COR-L47 (cell line): ENCODE data around the gene CDK8.
"Not testable (repeated sequence)": the region's sequence is repeated elsewhere in the genome, so short reads cannot be mapped to it uniquely, and the experiment has no call there.

Experiments used
- DNase-seq: peaks from one replicate; lab custom pipeline; 2025; lab: John Stamatoyannopoulos, UW

CDK8 gene

GRCh38 chr13:26253787-26254582 is at the start of gene CDK8:
Gene CDK8, plus strand, starts transcription at chr13:26254129. Its CDS starts 513 bp downstream, at chr13:26254642.
- peak; percentile 98 for DNase-seq

- DNase-seq: no peak
Measured at GRCh38 chr13:26208287-26208686, 45.6 kb upstream of the CDK8 start.

- no peak for DNase-seq
Measured at GRCh38 chr13:26213345-26213744, 40.6 kb upstream of the CDK8 start.

GRCh38 chr13:26213982-26214381 is 39.9 kb upstream of the CDK8 start:
- no peak for DNase-seq

GRCh38 chr13:26216042-26216441 is 37.9 kb upstream of the CDK8 start:
- no peak for DNase-seq

- DNase-seq: no peak
Measured at GRCh38 chr13:26219726-26220125, 34.2 kb upstream of the CDK8 start.

- DNase-seq: no peak
Measured at GRCh38 chr13:26220575-26220974, 33.4 kb upstream of the CDK8 start.

- no peak for DNase-seq
Measured at GRCh38 chr13:26221399-26221720, 32.6 kb upstream of the CDK8 start.

- DNase-seq: peak; percentile 95
Measured at GRCh38 chr13:26221721-26222519, 32.0 kb upstream of the CDK8 start, which contains the start of gene RNF6. Gene RNF6, minus strand, starts transcription at chr13:26222314. Its CDS starts 2,665 bp downstream, at chr13:26219649.

GRCh38 chr13:26222520-26223046 is 31.3 kb upstream of the CDK8 start:
- no peak for DNase-seq

GRCh38 chr13:26225896-26226617 is 27.9 kb upstream of the CDK8 start:
- no peak for DNase-seq

GRCh38 chr13:26227166-26227971 is 26.6 kb upstream of the CDK8 start:
- no peak for DNase-seq

- DNase-seq: no peak
Measured at GRCh38 chr13:26228096-26228495, 25.8 kb upstream of the CDK8 start.

GRCh38 chr13:26229080-26229615 is 24.8 kb upstream of the CDK8 start:
- no peak for DNase-seq

GRCh38 chr13:26230703-26231102 is 23.2 kb upstream of the CDK8 start:
- no peak for DNase-seq

- DNase-seq: no peak
Measured at GRCh38 chr13:26236296-26236695, 17.6 kb upstream of the CDK8 start.

GRCh38 chr13:26246154-26246553 is 7.8 kb upstream of the CDK8 start:
- DNase-seq: no peak

GRCh38 chr13:26247011-26247410 is 6.9 kb upstream of the CDK8 start:
- DNase-seq: no peak

GRCh38 chr13:26247608-26248007 is 6.3 kb upstream of the CDK8 start:
- no peak for DNase-seq

- no peak for DNase-seq
Measured at GRCh38 chr13:26249551-26249950, 4.4 kb upstream of the CDK8 start.

- not testable (repeated sequence) for DNase-seq
Measured at GRCh38 chr13:26252006-26252405, 1.9 kb upstream of the CDK8 start.
